HFFc6 (cell line): ENCODE measurements around the gene EFCAB12. TPM values are rescaled to one million over a fixed set of nuclear protein-coding genes. Genes with fewer than 3 reads are reported as not detected.

ENCODE experiments used
- DNase-seq: peaks from one replicate; pipeline ENCODE4 v3.0.0-alpha.2; 2018
- H3K27ac Mint-ChIP-seq: 2 replicates; pipeline ENCODE4 v1.8.0; 2020; ENCODE audit warnings: mild to moderate bottlenecking, mixed read lengths
- H3K27me3 Mint-ChIP-seq: 2 replicates; pipeline ENCODE4 v1.8.0; 2021; ENCODE audit warnings: mild to moderate bottlenecking, moderate library complexity, mixed read lengths; ENCODE audit not compliant: insufficient read depth
- H3K36me3 Mint-ChIP-seq: 2 replicates; pipeline ENCODE4 v1.8.0; 2021; ENCODE audit warnings: low read depth, mixed read lengths
- H3K4me1 Mint-ChIP-seq: 2 replicates; pipeline ENCODE4 v1.8.0; 2020; ENCODE audit warnings: low read depth, mixed read lengths
- H3K4me3 Mint-ChIP-seq: 2 replicates; pipeline ENCODE4 v1.8.0; 2020; ENCODE audit warnings: mild to moderate bottlenecking, moderate library complexity, mixed read lengths
- H3K9me3 Mint-ChIP-seq: 2 replicates; pipeline ENCODE4 v1.8.0; 2020; ENCODE audit warnings: mild to moderate bottlenecking, mixed read lengths
- long read RNA-seq: library from polyadenylated mRNA; unstranded; transcript quantifications from one replicate; pipeline ENCODE4 v2.0.0, GENCODE V29; 2019
- total RNA-seq, 6 experiments: library from RNA; stranded (reverse); fragmentation: NEBNext Ultra II Directional; extraction: Animal tissue kit (Norgen Biotek cat#: 25700); gene quantifications; 2 replicates in 1 of 6; 3 replicates in 5 of 6; pipeline ENCODE4 v1.2.3, GENCODE V29; 2021
- TF ChIP-seq, protein P1 (sequence below): fragments of 200-600 bp; sonication (generic); IDR thresholded peaks from 2 replicates; pipeline ENCODE4 v1.5.0; 2021; ENCODE audit warnings: antibody characterized with exemption, mild to moderate bottlenecking

EFCAB12 gene
- total RNA-seq = under 1 TPM in 5 of 6 experiments, not detected in 1; 0.09 to 0.14 (median 0.12) TPM
- long read RNA-seq = 0 reads

DNA sequence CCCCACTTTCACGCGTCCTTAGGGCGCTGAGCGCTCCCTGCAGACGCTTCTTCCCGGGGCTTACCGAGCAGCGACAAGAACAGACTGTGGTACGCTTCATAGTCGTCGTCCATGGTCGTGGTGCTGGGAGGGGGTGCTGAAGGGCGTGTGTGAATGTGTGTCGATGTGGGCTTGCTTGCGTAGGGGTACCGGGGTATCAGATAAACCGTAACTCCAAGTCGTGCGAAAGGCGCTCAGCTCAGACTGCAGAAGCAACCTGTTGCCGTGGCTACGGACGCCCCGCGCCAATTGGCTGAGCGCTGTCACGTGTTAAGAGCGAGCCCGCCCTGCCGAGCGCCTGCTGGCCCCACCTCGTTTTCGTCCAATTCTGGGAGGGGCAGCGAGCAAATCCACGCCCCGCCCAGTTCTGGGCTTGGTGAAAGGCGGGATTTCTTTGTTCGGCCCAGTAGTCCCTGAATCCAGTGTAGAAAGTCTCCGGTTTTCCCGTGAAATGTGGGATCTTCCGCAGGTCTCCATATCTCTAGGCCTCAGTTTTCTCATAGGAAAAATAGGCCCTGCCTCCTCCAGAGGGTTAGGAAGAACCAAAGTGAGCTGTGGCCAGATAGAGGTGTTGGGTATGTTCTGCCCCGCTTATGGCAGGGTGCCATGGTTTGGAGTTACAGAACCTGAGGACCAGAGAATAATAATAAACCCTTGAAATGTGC lies at the start of gene EFCAB12:
TSS of gene EFCAB12 (minus strand) at position 261 of the 704 bp plus-strand sequence. CDS start at position 113, 148 bp downstream.
- peak within 1 kb of the TSS; percentile 93 for H3K4me3 Mint-ChIP-seq
- H3K27me3 Mint-ChIP-seq = peaks cover 2% of the 10 kb centered on the region; the same call in 1 of the 2 replicates
- peaks cover 20% of the 10 kb centered on the region for H3K36me3 Mint-ChIP-seq
- TF ChIP-seq, protein P1, sequence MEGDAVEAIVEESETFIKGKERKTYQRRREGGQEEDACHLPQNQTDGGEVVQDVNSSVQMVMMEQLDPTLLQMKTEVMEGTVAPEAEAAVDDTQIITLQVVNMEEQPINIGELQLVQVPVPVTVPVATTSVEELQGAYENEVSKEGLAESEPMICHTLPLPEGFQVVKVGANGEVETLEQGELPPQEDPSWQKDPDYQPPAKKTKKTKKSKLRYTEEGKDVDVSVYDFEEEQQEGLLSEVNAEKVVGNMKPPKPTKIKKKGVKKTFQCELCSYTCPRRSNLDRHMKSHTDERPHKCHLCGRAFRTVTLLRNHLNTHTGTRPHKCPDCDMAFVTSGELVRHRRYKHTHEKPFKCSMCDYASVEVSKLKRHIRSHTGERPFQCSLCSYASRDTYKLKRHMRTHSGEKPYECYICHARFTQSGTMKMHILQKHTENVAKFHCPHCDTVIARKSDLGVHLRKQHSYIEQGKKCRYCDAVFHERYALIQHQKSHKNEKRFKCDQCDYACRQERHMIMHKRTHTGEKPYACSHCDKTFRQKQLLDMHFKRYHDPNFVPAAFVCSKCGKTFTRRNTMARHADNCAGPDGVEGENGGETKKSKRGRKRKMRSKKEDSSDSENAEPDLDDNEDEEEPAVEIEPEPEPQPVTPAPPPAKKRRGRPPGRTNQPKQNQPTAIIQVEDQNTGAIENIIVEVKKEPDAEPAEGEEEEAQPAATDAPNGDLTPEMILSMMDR = no peak; the same call in 1 of the 2 replicates
- peaks cover 31% of the 10 kb centered on the region for H3K4me1 Mint-ChIP-seq
- DNase-seq = peak; percentile 90
- peak within 1 kb of the TSS; percentile 1; the same call in 1 of the 2 replicates for H3K27ac Mint-ChIP-seq
- no peaks in the 10 kb centered on the region for H3K9me3 Mint-ChIP-seq

DNA sequence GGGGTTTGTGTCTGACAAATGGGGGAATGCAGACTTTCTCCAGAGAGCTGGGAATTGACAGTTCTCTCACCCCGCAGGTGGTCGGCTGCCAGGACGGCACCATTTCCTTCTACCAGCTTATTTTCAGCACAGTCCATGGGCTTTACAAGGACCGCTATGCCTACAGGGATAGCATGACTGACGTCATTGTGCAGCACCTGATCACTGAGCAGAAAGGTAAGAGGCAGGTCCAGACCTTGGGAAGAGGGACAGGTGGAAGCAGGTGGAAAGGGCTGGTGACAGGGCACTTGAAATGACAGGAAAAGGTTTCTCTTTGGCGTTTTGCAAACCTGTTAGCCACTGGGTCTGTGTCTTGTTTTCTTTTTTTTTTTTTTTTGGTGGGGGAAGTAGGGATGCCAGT lies 48.1 kb upstream of the EFCAB12 start:
- peaks cover 10% of the 10 kb centered on the region; the same call in 1 of the 2 replicates for H3K36me3 Mint-ChIP-seq
- H3K9me3 Mint-ChIP-seq = no peaks in the 10 kb centered on the region
- peaks cover 27% of the 10 kb centered on the region for H3K4me1 Mint-ChIP-seq
- H3K27ac Mint-ChIP-seq = no peak overlapping the region
- TF ChIP-seq, protein P1 = no peak
- no peak for DNase-seq
- peaks cover 2% of the 10 kb centered on the region for H3K27me3 Mint-ChIP-seq
- H3K4me3 Mint-ChIP-seq = no peak overlapping the region; the same call in 1 of the 2 replicates

DNA sequence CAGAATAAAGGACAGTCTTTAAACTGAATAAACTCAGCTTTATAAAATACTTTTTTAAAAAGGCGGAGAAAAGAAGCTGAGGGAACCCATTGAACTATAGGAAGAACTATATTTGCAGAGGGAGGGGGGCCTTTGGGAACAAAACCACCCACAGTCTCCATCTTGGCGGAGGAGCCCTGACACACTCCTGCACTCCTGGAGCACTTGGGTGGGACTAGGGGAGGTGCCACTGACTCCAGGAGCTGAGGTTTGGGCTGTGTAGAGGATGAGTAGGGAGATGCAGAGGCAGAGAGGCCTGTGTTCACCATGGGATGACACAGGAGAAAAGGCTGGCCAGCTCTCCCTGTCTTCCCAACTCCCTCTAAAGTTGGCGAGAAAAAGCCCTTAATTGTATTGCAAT lies 47.4 kb upstream of the EFCAB12 start:
- H3K27me3 Mint-ChIP-seq = peaks cover 2% of the 10 kb centered on the region
- H3K9me3 Mint-ChIP-seq = no peaks in the 10 kb centered on the region
- H3K36me3 Mint-ChIP-seq = peaks cover 8% of the 10 kb centered on the region; the same call in 1 of the 2 replicates
- no peak overlapping the region for H3K27ac Mint-ChIP-seq
- peaks cover 20% of the 10 kb centered on the region for H3K4me1 Mint-ChIP-seq
- TF ChIP-seq, protein P1 = no peak
- no peak overlapping the region for H3K4me3 Mint-ChIP-seq
- DNase-seq = no peak

DNA sequence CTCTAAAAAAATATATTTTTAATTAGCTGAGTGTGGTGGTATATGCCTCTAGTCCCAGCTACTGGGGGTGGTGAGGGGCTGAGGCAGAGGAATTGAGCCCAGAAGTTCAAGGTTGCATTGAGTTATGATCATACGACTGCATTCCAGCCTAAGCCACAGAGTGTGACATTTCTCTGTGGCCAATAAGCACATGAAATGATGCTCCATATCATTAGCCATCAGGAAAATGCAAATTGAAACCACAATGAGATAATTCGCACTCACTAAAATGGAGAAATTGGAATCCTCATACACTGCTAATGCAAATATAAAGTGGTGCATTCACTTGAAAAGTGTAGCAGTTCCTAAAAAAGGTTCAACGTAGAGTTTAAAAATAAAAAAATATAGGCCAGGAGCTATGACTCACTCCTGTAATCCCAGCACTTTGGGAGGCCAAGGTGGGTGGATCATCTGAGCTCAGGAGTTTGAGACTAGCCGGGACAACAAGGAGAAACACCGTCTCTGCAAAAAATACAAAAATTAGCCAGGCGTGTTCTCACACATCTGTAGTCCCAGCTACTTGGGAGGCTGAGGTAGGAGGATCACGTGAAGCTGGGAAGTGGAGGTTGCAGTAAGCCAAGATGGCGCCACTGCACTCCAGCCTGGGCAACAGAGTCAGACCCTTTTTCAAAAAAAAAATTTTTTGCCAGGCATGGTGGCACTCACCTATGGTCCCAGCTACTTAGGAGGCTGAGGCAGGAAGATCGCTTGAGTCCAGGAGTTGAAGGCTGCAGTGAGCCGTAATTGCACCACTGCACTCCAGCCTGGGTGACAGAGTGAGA lies 46.8 kb upstream of the EFCAB12 start:
- Mint-ChIP-seq H3K4me1 (peaks cover 19% of the 10 kb centered on the region), H3K4me3 (no peak overlapping the region), H3K9me3 (no peaks in the 10 kb centered on the region), H3K27ac (no peak overlapping the region; the same call in 1 of the 2 replicates), H3K36me3 (peaks cover 8% of the 10 kb centered on the region; the same call in 1 of the 2 replicates), H3K27me3 (peaks cover 2% of the 10 kb centered on the region; the same call in 1 of the 2 replicates)
- TF ChIP-seq, protein P1 = no peak
- no peak for DNase-seq

DNA sequence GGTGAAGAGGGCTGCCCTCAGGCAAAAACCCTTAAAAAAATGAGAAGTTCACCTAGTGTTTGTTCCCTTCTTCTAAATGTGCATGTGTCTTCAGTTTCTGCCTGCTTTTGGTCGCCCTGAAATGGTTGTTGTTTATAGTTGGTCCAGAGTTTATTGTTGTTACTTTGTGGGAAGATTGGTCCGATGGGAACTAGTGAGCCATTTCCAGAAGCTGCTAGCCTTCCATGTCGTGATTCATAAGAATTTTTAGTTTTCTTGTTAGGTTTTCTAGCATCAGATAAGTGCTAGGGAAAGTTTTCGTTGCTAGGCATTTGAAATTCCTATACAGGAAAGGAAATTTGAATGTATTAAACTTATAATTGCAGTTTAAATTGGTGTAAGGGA lies 45.3 kb upstream of the EFCAB12 start:
- Mint-ChIP-seq H3K36me3 (peaks cover 6% of the 10 kb centered on the region), H3K9me3 (no peaks in the 10 kb centered on the region), H3K4me1 (peaks cover 19% of the 10 kb centered on the region), H3K27me3 (peaks cover 2% of the 10 kb centered on the region; the same call in 1 of the 2 replicates), H3K4me3 (no peak overlapping the region), H3K27ac (no peak overlapping the region)
- DNase-seq = no peak
- TF ChIP-seq, protein P1 = no peak
